ENCODE data around the gene IL17REL. TPM values are rescaled to one million over a fixed set of nuclear protein-coding genes. Genes with fewer than 3 reads are reported as not detected.

IL17REL gene
- total and polyA plus RNA-seq, 2 donors: 0.01 TPM; not detected in 1

GRCh38 chr22:49970528-49971231 is 41.9 kb downstream of the IL17REL start:
- Histone ChIP-seq H3K4me1 (ENCODE audit: insufficient read depth) (no peaks in the 10 kb centered on the region), H3K4me3 (ENCODE audit: low read depth, low read length) (peak overlapping the region; percentile 41), H3K27ac (ENCODE audit: low read depth) (peak overlapping the region; percentile 78), H3K36me3 (ENCODE audit: insufficient read depth) (no peaks in the 10 kb centered on the region)
- 13% methylated on average over 32 of the region's 32 CpGs for WGBS
- peak; percentile 72 for DNase-seq (ENCODE audit: extremely low spot score)

GRCh38 chr22:49969751-49970527 is 42.6 kb downstream of the IL17REL start:
- H3K4me1 ChIP-seq (ENCODE audit: insufficient read depth): no peaks in the 10 kb centered on the region
- 85% methylated on average over 8 of the region's 8 CpGs for WGBS
- H3K36me3 ChIP-seq (ENCODE audit: insufficient read depth): peaks cover 2% of the 10 kb centered on the region
- DNase-seq (ENCODE audit: extremely low spot score): no peak
- no peak overlapping the region for H3K4me3 ChIP-seq (ENCODE audit: low read depth, low read length)
- H3K27ac ChIP-seq (ENCODE audit: low read depth): no peak overlapping the region

- peaks cover 2% of the 10 kb centered on the region for H3K36me3 ChIP-seq (ENCODE audit: insufficient read depth)
- WGBS: 98% methylated on average over 16 of the region's 16 CpGs
- no peak overlapping the region for H3K4me3 ChIP-seq (ENCODE audit: low read depth, low read length)
- H3K4me1 ChIP-seq (ENCODE audit: insufficient read depth): no peaks in the 10 kb centered on the region
- DNase-seq (ENCODE audit: extremely low spot score): no peak
- H3K27ac ChIP-seq (ENCODE audit: low read depth): no peak overlapping the region
Measured at GRCh38 chr22:49968831-49969661, 43.5 kb downstream of the IL17REL start.

- WGBS: 95% methylated on average over 11 of the region's 11 CpGs
- DNase-seq (ENCODE audit: extremely low spot score): no peak
- H3K4me1 ChIP-seq (ENCODE audit: insufficient read depth): no peaks in the 10 kb centered on the region
- peaks cover 2% of the 10 kb centered on the region for H3K36me3 ChIP-seq (ENCODE audit: insufficient read depth)
- no peak overlapping the region for H3K4me3 ChIP-seq (ENCODE audit: low read depth, low read length)
- peak overlapping the region; percentile 40 for H3K27ac ChIP-seq (ENCODE audit: low read depth)
Measured at GRCh38 chr22:49968313-49968830, 44.2 kb downstream of the IL17REL start.

- Histone ChIP-seq H3K27ac (ENCODE audit: low read depth) (peak overlapping the region; percentile 60), H3K4me3 (ENCODE audit: low read depth, low read length) (no peak overlapping the region), H3K4me1 (ENCODE audit: insufficient read depth) (peaks cover 5% of the 10 kb centered on the region), H3K36me3 (ENCODE audit: insufficient read depth) (peaks cover 2% of the 10 kb centered on the region)
- DNase-seq (ENCODE audit: extremely low spot score): no peak
- WGBS: 38% methylated on average over 18 of the region's 18 CpGs
Measured at GRCh38 chr22:49967706-49968208, 44.8 kb downstream of the IL17REL start.

- Histone ChIP-seq H3K4me1 (ENCODE audit: insufficient read depth) (peaks cover 5% of the 10 kb centered on the region), H3K4me3 (ENCODE audit: low read depth, low read length) (no peak overlapping the region), H3K27ac (ENCODE audit: low read depth) (peak overlapping the region; percentile 60), H3K36me3 (ENCODE audit: insufficient read depth) (peaks cover 4% of the 10 kb centered on the region)
- no peak for DNase-seq (ENCODE audit: extremely low spot score)
- 60% methylated on average over 36 of the region's 36 CpGs for WGBS
Measured at GRCh38 chr22:49966774-49967705, 45.5 kb downstream of the IL17REL start.

GRCh38 chr22:49966041-49966773 is 46.4 kb downstream of the IL17REL start:
- 85% methylated on average over 11 of the region's 11 CpGs for WGBS
- no peak overlapping the region for H3K4me3 ChIP-seq (ENCODE audit: low read depth, low read length)
- peaks cover 5% of the 10 kb centered on the region for H3K4me1 ChIP-seq (ENCODE audit: insufficient read depth)
- DNase-seq (ENCODE audit: extremely low spot score): no peak
- H3K27ac ChIP-seq (ENCODE audit: low read depth): no peak overlapping the region
- peaks cover 4% of the 10 kb centered on the region for H3K36me3 ChIP-seq (ENCODE audit: insufficient read depth)

GRCh38 chr22:49965091-49966040 is 47.2 kb downstream of the IL17REL start:
- no peak overlapping the region for H3K27ac ChIP-seq (ENCODE audit: low read depth)
- DNase-seq (ENCODE audit: extremely low spot score): no peak
- WGBS: 87% methylated on average over 22 of the region's 22 CpGs

GRCh38 chr22:49964136-49965090 is 48.2 kb downstream of the IL17REL start:
- peaks cover 5% of the 10 kb centered on the region for H3K4me1 ChIP-seq (ENCODE audit: insufficient read depth)
- no peak overlapping the region for H3K4me3 ChIP-seq (ENCODE audit: low read depth, low read length)
- 82% methylated on average over 19 of the region's 19 CpGs for WGBS
- no peak overlapping the region for H3K27ac ChIP-seq (ENCODE audit: low read depth)
- H3K36me3 ChIP-seq (ENCODE audit: insufficient read depth): peaks cover 4% of the 10 kb centered on the region
- DNase-seq (ENCODE audit: extremely low spot score): no peak

More at GRCh38 chr22:49965091-49966040, 47.2 kb downstream of the IL17REL start:
- Histone ChIP-seq H3K4me3 (ENCODE audit: low read depth, low read length) (no peak overlapping the region), H3K4me1 (ENCODE audit: insufficient read depth) (peaks cover 5% of the 10 kb centered on the region), H3K36me3 (ENCODE audit: insufficient read depth) (peaks cover 4% of the 10 kb centered on the region)

- DNase-seq (ENCODE audit: extremely low spot score): no peak
- 71% methylated on average over 6 of the region's 6 CpGs for WGBS
- peaks cover 5% of the 10 kb centered on the region for H3K4me1 ChIP-seq (ENCODE audit: insufficient read depth)
- peak overlapping the region; percentile 90 for H3K4me3 ChIP-seq (ENCODE audit: low read depth, low read length)
- peaks cover 4% of the 10 kb centered on the region for H3K36me3 ChIP-seq (ENCODE audit: insufficient read depth)
- H3K27ac ChIP-seq (ENCODE audit: low read depth): no peak overlapping the region
Measured at GRCh38 chr22:49963647-49964026, 48.9 kb downstream of the IL17REL start.
